ENCODE results near the gene CD81.

Gene CD81

GRCh38 chr11:2375964-2376551, 1.1 kb upstream of the CD81 start:
- H3K4me1 ChIP-seq (ENCODE audit: control insufficient read depth, insufficient read depth, low read length, unreplicated experiment), result peaks cover 17% of the 10 kb centered on the region
- no peak overlapping the region for H3K4me3 ChIP-seq (ENCODE audit: low read depth, low read length)
- no peak overlapping the region for H2AFZ ChIP-seq (ENCODE audit: low read length, unreplicated experiment)
- no peak overlapping the region for H3K27ac ChIP-seq (ENCODE audit: low read depth, low read length)
- peaks cover 36% of the 10 kb centered on the region for H3K79me2 ChIP-seq (ENCODE audit: control insufficient read depth, insufficient read depth, low read length, unreplicated experiment)
- H3K27me3 ChIP-seq (ENCODE audit: insufficient read depth, low read length), result no peaks in the 10 kb centered on the region
- H3K36me3 ChIP-seq (ENCODE audit: insufficient read depth, low read length), result no peaks in the 10 kb centered on the region

- peak overlapping the region; percentile 100 for H3K4me3 ChIP-seq (ENCODE audit: low read depth, low read length)
- H3K27ac ChIP-seq (ENCODE audit: low read depth, low read length), result peak overlapping the region; percentile 64
- peak overlapping the region; percentile 43 for H2AFZ ChIP-seq (ENCODE audit: low read length, unreplicated experiment)
- H3K36me3 ChIP-seq (ENCODE audit: insufficient read depth, low read length), result no peaks in the 10 kb centered on the region
- H3K4me1 ChIP-seq (ENCODE audit: control insufficient read depth, insufficient read depth, low read length, unreplicated experiment), result peaks cover 27% of the 10 kb centered on the region
- peaks cover 52% of the 10 kb centered on the region for H3K79me2 ChIP-seq (ENCODE audit: control insufficient read depth, insufficient read depth, low read length, unreplicated experiment)
- no peaks in the 10 kb centered on the region for H3K27me3 ChIP-seq (ENCODE audit: insufficient read depth, low read length)
These were observed 667 bp downstream of the CD81 start for GRCh38 chr11:2377511-2378443.

- Histone ChIP-seq H3K4me1 (ENCODE audit: control insufficient read depth, insufficient read depth, low read length, unreplicated experiment) (peaks cover 36% of the 10 kb centered on the region), H3K36me3 (ENCODE audit: insufficient read depth, low read length) (no peaks in the 10 kb centered on the region), H3K79me2 (ENCODE audit: control insufficient read depth, insufficient read depth, low read length, unreplicated experiment) (peaks cover 61% of the 10 kb centered on the region), H3K4me3 (ENCODE audit: low read depth, low read length) (peak overlapping the region; percentile 100), H2AFZ (ENCODE audit: low read length, unreplicated experiment) (peak overlapping the region; percentile 43), H3K27me3 (ENCODE audit: insufficient read depth, low read length) (no peaks in the 10 kb centered on the region), H3K27ac (ENCODE audit: low read depth, low read length) (peak overlapping the region; percentile 64)
These were observed 1.6 kb downstream of the CD81 start for GRCh38 chr11:2378527-2379210.

- no peaks in the 10 kb centered on the region for H3K27me3 ChIP-seq (ENCODE audit: insufficient read depth, low read length)
- peak overlapping the region; percentile 15; the same call in 1 of the 2 replicates for H3K27ac ChIP-seq (ENCODE audit: low read depth, low read length)
- H3K79me2 ChIP-seq (ENCODE audit: control insufficient read depth, insufficient read depth, low read length, unreplicated experiment), result peaks cover 68% of the 10 kb centered on the region
- no peak overlapping the region for H2AFZ ChIP-seq (ENCODE audit: low read length, unreplicated experiment)
- peaks cover 38% of the 10 kb centered on the region for H3K4me1 ChIP-seq (ENCODE audit: control insufficient read depth, insufficient read depth, low read length, unreplicated experiment)
- H3K4me3 ChIP-seq (ENCODE audit: low read depth, low read length), result peak overlapping the region; percentile 60
- no peaks in the 10 kb centered on the region for H3K36me3 ChIP-seq (ENCODE audit: insufficient read depth, low read length)
These were observed 2.5 kb downstream of the CD81 start for GRCh38 chr11:2379466-2380174.

GRCh38 chr11:2380396-2380795, 3.3 kb downstream of the CD81 start:
- Histone ChIP-seq H3K27ac (ENCODE audit: low read depth, low read length) (no peak overlapping the region), H2AFZ (ENCODE audit: low read length, unreplicated experiment) (no peak overlapping the region), H3K36me3 (ENCODE audit: insufficient read depth, low read length) (peaks cover 2% of the 10 kb centered on the region; the same call in 1 of the 2 replicates), H3K4me1 (ENCODE audit: control insufficient read depth, insufficient read depth, low read length, unreplicated experiment) (peaks cover 38% of the 10 kb centered on the region), H3K79me2 (ENCODE audit: control insufficient read depth, insufficient read depth, low read length, unreplicated experiment) (peaks cover 75% of the 10 kb centered on the region), H3K4me3 (ENCODE audit: low read depth, low read length) (no peak overlapping the region; the same call in 1 of the 2 replicates), H3K27me3 (ENCODE audit: insufficient read depth, low read length) (no peaks in the 10 kb centered on the region)

- H3K4me1 ChIP-seq (ENCODE audit: control insufficient read depth, insufficient read depth, low read length, unreplicated experiment), result peaks cover 38% of the 10 kb centered on the region
- no peak overlapping the region; the same call in 1 of the 2 replicates for H3K4me3 ChIP-seq (ENCODE audit: low read depth, low read length)
- peaks cover 80% of the 10 kb centered on the region for H3K79me2 ChIP-seq (ENCODE audit: control insufficient read depth, insufficient read depth, low read length, unreplicated experiment)
These were observed 3.8 kb downstream of the CD81 start for GRCh38 chr11:2380807-2381350.

GRCh38 chr11:2381494-2382128, 4.5 kb downstream of the CD81 start:
- Histone ChIP-seq H3K4me1 (ENCODE audit: control insufficient read depth, insufficient read depth, low read length, unreplicated experiment) (peaks cover 42% of the 10 kb centered on the region), H3K27ac (ENCODE audit: low read depth, low read length) (no peak overlapping the region), H3K79me2 (ENCODE audit: control insufficient read depth, insufficient read depth, low read length, unreplicated experiment) (peaks cover 87% of the 10 kb centered on the region), H3K27me3 (ENCODE audit: insufficient read depth, low read length) (no peaks in the 10 kb centered on the region), H3K36me3 (ENCODE audit: insufficient read depth, low read length) (peaks cover 2% of the 10 kb centered on the region; the same call in 1 of the 2 replicates), H2AFZ (ENCODE audit: low read length, unreplicated experiment) (no peak overlapping the region), H3K4me3 (ENCODE audit: low read depth, low read length) (no peak overlapping the region)

More at GRCh38 chr11:2380807-2381350, 3.8 kb downstream of the CD81 start:
- Histone ChIP-seq H3K36me3 (ENCODE audit: insufficient read depth, low read length) (peaks cover 2% of the 10 kb centered on the region; the same call in 1 of the 2 replicates), H2AFZ (ENCODE audit: low read length, unreplicated experiment) (no peak overlapping the region), H3K27me3 (ENCODE audit: insufficient read depth, low read length) (no peaks in the 10 kb centered on the region), H3K27ac (ENCODE audit: low read depth, low read length) (no peak overlapping the region)

- H3K79me2 ChIP-seq (ENCODE audit: control insufficient read depth, insufficient read depth, low read length, unreplicated experiment), result peaks cover 92% of the 10 kb centered on the region
- peaks cover 2% of the 10 kb centered on the region; the same call in 1 of the 2 replicates for H3K36me3 ChIP-seq (ENCODE audit: insufficient read depth, low read length)
- no peak overlapping the region for H3K27ac ChIP-seq (ENCODE audit: low read depth, low read length)
These were observed 5.0 kb downstream of the CD81 start for GRCh38 chr11:2382129-2382517.

GRCh38 chr11:2382936-2383851, 6.1 kb downstream of the CD81 start:
- Histone ChIP-seq H3K27me3 (ENCODE audit: insufficient read depth, low read length) (no peaks in the 10 kb centered on the region), H3K4me1 (ENCODE audit: control insufficient read depth, insufficient read depth, low read length, unreplicated experiment) (peaks cover 55% of the 10 kb centered on the region), H3K4me3 (ENCODE audit: low read depth, low read length) (no peak overlapping the region), H3K36me3 (ENCODE audit: insufficient read depth, low read length) (peaks cover 2% of the 10 kb centered on the region; the same call in 1 of the 2 replicates), H3K79me2 (ENCODE audit: control insufficient read depth, insufficient read depth, low read length, unreplicated experiment) (peaks cover 94% of the 10 kb centered on the region), H3K27ac (ENCODE audit: low read depth, low read length) (no peak overlapping the region), H2AFZ (ENCODE audit: low read length, unreplicated experiment) (no peak overlapping the region)

More at GRCh38 chr11:2382129-2382517, 5.0 kb downstream of the CD81 start:
- Histone ChIP-seq H3K4me1 (ENCODE audit: control insufficient read depth, insufficient read depth, low read length, unreplicated experiment) (peaks cover 47% of the 10 kb centered on the region), H3K4me3 (ENCODE audit: low read depth, low read length) (no peak overlapping the region), H2AFZ (ENCODE audit: low read length, unreplicated experiment) (no peak overlapping the region), H3K27me3 (ENCODE audit: insufficient read depth, low read length) (no peaks in the 10 kb centered on the region)
